Measurements from ENCODE around the gene TRIM39. TPM values are rescaled to one million over a fixed set of nuclear protein-coding genes. Genes with fewer than 3 reads are reported as not detected.

TRIM39 gene
- total and polyA plus RNA-seq, 9 of the 15 experiments (the other 6 are each of a cell fraction or from before 2014, with no cell fraction given), result 5.6 to 17.7 (median 12.8) TPM

- Histone ChIP-seq H3K4me3 (no peak overlapping the region), H4K20me1 (replicated peaks; ENCODE audit: control insufficient read depth, insufficient read depth, low read length) (peaks cover 5% of the 10 kb centered on the region; the same call in 1 of the 2 replicates), H3K27me3 (ENCODE audit: control insufficient read depth in 2 of 2, insufficient read depth in 2 of 2, low read length in 2 of 2) (no peaks in the 10 kb centered on the region), H3K27ac (ENCODE audit: extremely low read depth, low read depth, low read length) (no peak overlapping the region), H3K9ac (ENCODE audit: insufficient read depth in 1 of 2, low read depth in 2 of 2, low read length in 2 of 2) (no peak overlapping the region), H3K79me2 (ENCODE audit: control insufficient read depth, insufficient read depth, low read length) (peaks cover 87% of the 10 kb centered on the region), H3K9me1 (ENCODE audit: control insufficient read depth, insufficient read depth, low read length) (no peaks in the 10 kb centered on the region), H2AFZ (ENCODE audit: low read depth, low read length) (no peak overlapping the region), H3K4me1 (replicated peaks in 1 of 2; ENCODE audit: control insufficient read depth in 2 of 2, insufficient read depth in 2 of 2, low read length in 2 of 2) (no peaks in the 10 kb centered on the region), H3K4me2 (ENCODE audit: insufficient read depth, low read length) (no peak overlapping the region), H3K9me3 (replicated peaks; ENCODE audit: control insufficient read depth, insufficient read depth, low read depth, low read length) (no peaks in the 10 kb centered on the region), H3K36me3 (ENCODE audit: control insufficient read depth, insufficient read depth, low read length) (peaks cover 93% of the 10 kb centered on the region)
- in situ Hi-C loops (cut with MboI), result no loop called here
- no TSS peak for BruUV-seq (replicated peaks)
- POLR2A ChIA-PET, result interaction anchor here (0.7 kb wide), 1 partner anchor 1221 kb away, joined by 4 read pairs; no protein-coding TSS in a partner anchor
- no peak for FAIRE-seq
- no peak for ATAC-seq
- CTCF ChIA-PET (ENCODE audit: low intra/inter-chr PET ratio), result no interaction called here
- WGBS (ENCODE audit: insufficient coverage, low coverage, missing lambda C conversion rate), result 100% methylated on average over 1 of the region's 1 CpG
- no peak for DNase-seq (ENCODE audit: extremely low read depth in 1 of 4, low spot score in 3 of 4)
- intact Hi-C loops (cut with micrococcal nuclease), result no loop called here
- no peak for TF ChIP-seq ZBTB17 (CRISPR knock-in tag; IDR thresholded peaks at IDR 0.05)
- TF ChIP-seq RBM17 (IDR thresholded peaks at IDR 0.05; ENCODE audit: borderline replicate concordance, low read depth, low read length), result no peak
- TF ChIP-seq BCOR (IDR thresholded peaks at IDR 0.05), result no peak
- no peak for TF ChIP-seq CBX5 (IDR thresholded peaks at IDR 0.05; ENCODE audit: borderline replicate concordance, low read depth)
- no peak for TF ChIP-seq PML (IDR thresholded peaks at IDR 0.05; ENCODE audit: low read length)
- no peak for TF ChIP-seq YY1 (IDR thresholded peaks at IDR 0.05; ENCODE audit: borderline replicate concordance in 1 of 3, control insufficient read depth in 1 of 3, extremely low read depth in 1 of 3, insufficient read depth in 3 of 3, insufficient read length in 1 of 3, insufficient replicate concordance in 2 of 3, low read depth in 1 of 3, low read length in 2 of 3)
- TF ChIP-seq TFAM (CRISPR knock-in tag; conservative IDR thresholded peaks at IDR 0.05), result no peak
- TF ChIP-seq CUX1 (CRISPR knock-in tag; IDR thresholded peaks at IDR 0.05), result no peak
- no peak for TF ChIP-seq HNRNPUL1 (IDR thresholded peaks at IDR 0.05; ENCODE audit: low read length)
- no peak for TF ChIP-seq ZNF655 (CRISPR knock-in tag; IDR thresholded peaks at IDR 0.05)
Measured at GRCh38 chr6:30311671-30312070, 15.1 kb upstream of the TRIM39 start.
